WTC11 (cell line): Measurements from ENCODE around the gene LIMCH1.

ENCODE experiments used
- CBFB ChIP-seq: sonication (generic); formaldehyde crosslinking; IDR thresholded peaks from 2 replicates; pipeline ENCODE4 v1.8.1; 2022; ENCODE audit warnings: mild to moderate bottlenecking, low read depth, missing genetic modification reagents
- FOXJ3 ChIP-seq: sonication (generic); formaldehyde crosslinking; IDR thresholded peaks from 2 replicates; pipeline ENCODE4 v1.9.0; 2021; ENCODE audit warnings: missing genetic modification reagents, mild to moderate bottlenecking, borderline replicate concordance
- MYBL2 ChIP-seq: sonication (generic); formaldehyde crosslinking; IDR thresholded peaks from 2 replicates; pipeline ENCODE4 v1.8.1; 2023; ENCODE audit warnings: mild to moderate bottlenecking, moderate library complexity, missing genetic modification reagents
- TF ChIP-seq, protein P1 (sequence below): fragments of 200-600 bp; IDR thresholded peaks from 2 replicates; pipeline ENCODE4 v1.8.0; 2022; ENCODE audit warnings: antibody characterized with exemption
- TF ChIP-seq, protein P2 (sequence below): fragments of 250-450 bp; sonication (Bioruptor Pico); IDR thresholded peaks from 2 replicates; pipeline ENCODE4 v1.9.0; 2021; ENCODE audit warnings: mild to moderate bottlenecking, borderline replicate concordance
- TF ChIP-seq, protein P3 (sequence below): sonication (generic); formaldehyde crosslinking; conservative IDR thresholded peaks from 2 replicates; pipeline ENCODE4 v1.8.1; 2022; ENCODE audit warnings: mild to moderate bottlenecking, missing genetic modification reagents
- TF ChIP-seq, protein P4 (sequence below): sonication (generic); formaldehyde crosslinking; IDR thresholded peaks from 2 replicates; pipeline ENCODE4 v1.8.1; 2022; ENCODE audit warnings: low read depth, missing genetic modification reagents, borderline replicate concordance

DNA sequence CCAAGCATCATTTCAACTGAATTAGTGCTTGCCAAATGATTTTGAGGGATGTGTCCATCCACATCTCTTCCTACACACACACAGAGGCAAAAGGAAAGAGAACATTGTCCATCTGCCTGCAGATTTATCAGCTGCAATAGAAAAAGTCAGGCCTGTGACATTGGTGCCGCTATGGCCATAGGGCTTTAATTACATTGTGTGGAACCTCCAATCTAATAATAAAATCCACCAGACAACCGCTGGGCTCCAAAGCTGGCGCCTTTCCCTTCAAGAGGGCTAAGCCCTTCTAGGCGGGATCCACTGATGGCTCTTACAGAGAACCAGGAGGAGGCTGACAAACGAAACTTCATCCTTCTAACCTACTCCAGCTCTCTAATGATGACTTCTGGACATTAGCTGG lies 150.0 kb downstream of the LIMCH1 start:
- TF ChIP-seq, protein P1, sequence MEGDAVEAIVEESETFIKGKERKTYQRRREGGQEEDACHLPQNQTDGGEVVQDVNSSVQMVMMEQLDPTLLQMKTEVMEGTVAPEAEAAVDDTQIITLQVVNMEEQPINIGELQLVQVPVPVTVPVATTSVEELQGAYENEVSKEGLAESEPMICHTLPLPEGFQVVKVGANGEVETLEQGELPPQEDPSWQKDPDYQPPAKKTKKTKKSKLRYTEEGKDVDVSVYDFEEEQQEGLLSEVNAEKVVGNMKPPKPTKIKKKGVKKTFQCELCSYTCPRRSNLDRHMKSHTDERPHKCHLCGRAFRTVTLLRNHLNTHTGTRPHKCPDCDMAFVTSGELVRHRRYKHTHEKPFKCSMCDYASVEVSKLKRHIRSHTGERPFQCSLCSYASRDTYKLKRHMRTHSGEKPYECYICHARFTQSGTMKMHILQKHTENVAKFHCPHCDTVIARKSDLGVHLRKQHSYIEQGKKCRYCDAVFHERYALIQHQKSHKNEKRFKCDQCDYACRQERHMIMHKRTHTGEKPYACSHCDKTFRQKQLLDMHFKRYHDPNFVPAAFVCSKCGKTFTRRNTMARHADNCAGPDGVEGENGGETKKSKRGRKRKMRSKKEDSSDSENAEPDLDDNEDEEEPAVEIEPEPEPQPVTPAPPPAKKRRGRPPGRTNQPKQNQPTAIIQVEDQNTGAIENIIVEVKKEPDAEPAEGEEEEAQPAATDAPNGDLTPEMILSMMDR, result no peak
- TF ChIP-seq MYBL2 (CRISPR knock-in tag) (no peak), CBFB (CRISPR knock-in tag) (no peak), FOXJ3 (CRISPR knock-in tag) (no peak)
- TF ChIP-seq, protein P2, sequence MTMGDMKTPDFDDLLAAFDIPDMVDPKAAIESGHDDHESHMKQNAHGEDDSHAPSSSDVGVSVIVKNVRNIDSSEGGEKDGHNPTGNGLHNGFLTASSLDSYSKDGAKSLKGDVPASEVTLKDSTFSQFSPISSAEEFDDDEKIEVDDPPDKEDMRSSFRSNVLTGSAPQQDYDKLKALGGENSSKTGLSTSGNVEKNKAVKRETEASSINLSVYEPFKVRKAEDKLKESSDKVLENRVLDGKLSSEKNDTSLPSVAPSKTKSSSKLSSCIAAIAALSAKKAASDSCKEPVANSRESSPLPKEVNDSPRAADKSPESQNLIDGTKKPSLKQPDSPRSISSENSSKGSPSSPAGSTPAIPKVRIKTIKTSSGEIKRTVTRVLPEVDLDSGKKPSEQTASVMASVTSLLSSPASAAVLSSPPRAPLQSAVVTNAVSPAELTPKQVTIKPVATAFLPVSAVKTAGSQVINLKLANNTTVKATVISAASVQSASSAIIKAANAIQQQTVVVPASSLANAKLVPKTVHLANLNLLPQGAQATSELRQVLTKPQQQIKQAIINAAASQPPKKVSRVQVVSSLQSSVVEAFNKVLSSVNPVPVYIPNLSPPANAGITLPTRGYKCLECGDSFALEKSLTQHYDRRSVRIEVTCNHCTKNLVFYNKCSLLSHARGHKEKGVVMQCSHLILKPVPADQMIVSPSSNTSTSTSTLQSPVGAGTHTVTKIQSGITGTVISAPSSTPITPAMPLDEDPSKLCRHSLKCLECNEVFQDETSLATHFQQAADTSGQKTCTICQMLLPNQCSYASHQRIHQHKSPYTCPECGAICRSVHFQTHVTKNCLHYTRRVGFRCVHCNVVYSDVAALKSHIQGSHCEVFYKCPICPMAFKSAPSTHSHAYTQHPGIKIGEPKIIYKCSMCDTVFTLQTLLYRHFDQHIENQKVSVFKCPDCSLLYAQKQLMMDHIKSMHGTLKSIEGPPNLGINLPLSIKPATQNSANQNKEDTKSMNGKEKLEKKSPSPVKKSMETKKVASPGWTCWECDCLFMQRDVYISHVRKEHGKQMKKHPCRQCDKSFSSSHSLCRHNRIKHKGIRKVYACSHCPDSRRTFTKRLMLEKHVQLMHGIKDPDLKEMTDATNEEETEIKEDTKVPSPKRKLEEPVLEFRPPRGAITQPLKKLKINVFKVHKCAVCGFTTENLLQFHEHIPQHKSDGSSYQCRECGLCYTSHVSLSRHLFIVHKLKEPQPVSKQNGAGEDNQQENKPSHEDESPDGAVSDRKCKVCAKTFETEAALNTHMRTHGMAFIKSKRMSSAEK (CRISPR knock-in tag), result no peak
- TF ChIP-seq, protein P3, sequence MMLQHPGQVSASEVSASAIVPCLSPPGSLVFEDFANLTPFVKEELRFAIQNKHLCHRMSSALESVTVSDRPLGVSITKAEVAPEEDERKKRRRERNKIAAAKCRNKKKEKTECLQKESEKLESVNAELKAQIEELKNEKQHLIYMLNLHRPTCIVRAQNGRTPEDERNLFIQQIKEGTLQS (CRISPR knock-in tag), result no peak
- TF ChIP-seq, protein P4, sequence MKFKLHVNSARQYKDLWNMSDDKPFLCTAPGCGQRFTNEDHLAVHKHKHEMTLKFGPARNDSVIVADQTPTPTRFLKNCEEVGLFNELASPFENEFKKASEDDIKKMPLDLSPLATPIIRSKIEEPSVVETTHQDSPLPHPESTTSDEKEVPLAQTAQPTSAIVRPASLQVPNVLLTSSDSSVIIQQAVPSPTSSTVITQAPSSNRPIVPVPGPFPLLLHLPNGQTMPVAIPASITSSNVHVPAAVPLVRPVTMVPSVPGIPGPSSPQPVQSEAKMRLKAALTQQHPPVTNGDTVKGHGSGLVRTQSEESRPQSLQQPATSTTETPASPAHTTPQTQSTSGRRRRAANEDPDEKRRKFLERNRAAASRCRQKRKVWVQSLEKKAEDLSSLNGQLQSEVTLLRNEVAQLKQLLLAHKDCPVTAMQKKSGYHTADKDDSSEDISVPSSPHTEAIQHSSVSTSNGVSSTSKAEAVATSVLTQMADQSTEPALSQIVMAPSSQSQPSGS (CRISPR knock-in tag), result no peak
